Endothelial cell of umbilical vein (primary cell): ENCODE measurements around the gene SPNS1. TPM values are rescaled to one million over a fixed set of nuclear protein-coding genes. Genes with fewer than 3 reads are reported as not detected.

ENCODE experiments used
- BruUV-seq: library from RNA; stranded (reverse); fragments of 400-500 nt; replicated peaks from 2 replicates; lab custom pipeline; 2021; lab: Mats Ljungman, UMichigan
- CTCF ChIA-PET: fragments of 300-600, 350-600 bp; sonication (Branson Sonifier 250); formaldehyde crosslinking; loops from one replicate; lab custom pipeline; 2021; ENCODE audit warnings: antibody characterized with exemption, inconsistent platforms; lab: Charles Lee
- POLR2A ChIA-PET: fragments of 300-600, 350-600 bp; sonication (Branson Sonifier 250); formaldehyde crosslinking; loops from one replicate; lab custom pipeline; 2021; ENCODE audit warnings: antibody characterized with exemption, inconsistent platforms; lab: Charles Lee
- DNase-seq: peaks from one replicate; pipeline ENCODE4 v3.0.0-alpha.2; 2011; ENCODE audit warnings: low read depth, low spot score
- FAIRE-seq: peaks from 2 replicates; lab custom pipeline; 2011; peaks lifted over from hg19 to GRCh38; lab: Jason Lieb, UNC
- H2AFZ ChIP-seq: 2 replicates; pipeline ENCODE4 v1.6.0; 2012; ENCODE audit warnings: low read depth, low read length, control low read depth, inconsistent platforms
- H3K27ac ChIP-seq: 2 replicates; pipeline ENCODE4 v1.5.1; 2011; ENCODE audit warnings: low read depth, mild to moderate bottlenecking, control low read depth, low read length, moderate library complexity; ENCODE audit not compliant: insufficient read depth
- H3K27me3 ChIP-seq, 2 experiments: 2 replicates each; pipeline versions ENCODE4 v1.6.0 to v1.6.1; 2011; ENCODE audit warnings: low read length in 2 of 2, mixed read lengths in 1 of 2; ENCODE audit not compliant: control insufficient read depth in 2 of 2, insufficient read depth in 2 of 2
- H3K36me3 ChIP-seq, 2 experiments: 2 replicates in 1 of 2; 3 replicates in 1 of 2; pipeline ENCODE4 v1.5.1; 2011; ENCODE audit warnings: low read length in 2 of 2, mild to moderate bottlenecking in 1 of 2, moderate library complexity in 1 of 2; ENCODE audit not compliant: control insufficient read depth in 2 of 2, insufficient read depth in 2 of 2; ENCODE audit errors: extremely low read depth in 1 of 2
- H3K4me1 ChIP-seq: 3 replicates; pipeline ENCODE4 v1.5.1; 2011; ENCODE audit warnings: mild to moderate bottlenecking, low read length; ENCODE audit not compliant: control insufficient read depth, insufficient read depth; ENCODE audit errors: extremely low read depth
- H3K4me2 ChIP-seq: 2 replicates; pipeline ENCODE4 v1.6.1; 2011; ENCODE audit warnings: low read length, control low read depth, mixed read lengths; ENCODE audit not compliant: insufficient read depth
- H3K4me3 ChIP-seq, 3 experiments: fragments of 200-600 bp in 1 of 3; sonication (generic), shearing (Covaris generic) in 1 of 3; replicated peaks in 1 of 3; 2 replicates each; pipeline ENCODE4 v1.5.1; 2011 to 2016; ENCODE audit warnings: control low read depth in 3 of 3, low read length in 3 of 3, mild to moderate bottlenecking in 2 of 3, inconsistent platforms in 1 of 3, low read depth in 1 of 3, moderate library complexity in 1 of 3; ENCODE audit not compliant: insufficient read depth in 1 of 3
- H3K79me2 ChIP-seq: 2 replicates; pipeline ENCODE4 v1.6.0; 2012; ENCODE audit warnings: low read length, inconsistent platforms; ENCODE audit not compliant: control insufficient read depth, insufficient read depth
- H3K9ac ChIP-seq: replicated peaks from 2 replicates; pipeline ENCODE3; 2011; ENCODE audit warnings: low read length, control low read depth; ENCODE audit not compliant: insufficient read depth; ENCODE audit errors: extremely low read depth
- H3K9me1 ChIP-seq: replicated peaks from 3 replicates; pipeline ENCODE4 v1.6.0; 2011; ENCODE audit warnings: mild to moderate bottlenecking, low read length; ENCODE audit not compliant: control insufficient read depth, insufficient read depth; ENCODE audit errors: extremely low read depth
- H3K9me3 ChIP-seq: replicated peaks from 2 replicates; pipeline ENCODE4 v1.5.1; 2012; ENCODE audit warnings: low read length, inconsistent platforms; ENCODE audit not compliant: control insufficient read depth, insufficient read depth
- H4K20me1 ChIP-seq: replicated peaks from 2 replicates; pipeline ENCODE3; 2011; ENCODE audit warnings: mild to moderate bottlenecking, low read length; ENCODE audit not compliant: control insufficient read depth, insufficient read depth; ENCODE audit errors: extremely low read depth
- CTCF ChIP-seq, 2 donors: IDR thresholded peaks; 1 replicate in 1 of 2; 2 replicates in 1 of 2; pipeline ENCODE4 v1.5.1; 2011; ENCODE audit warnings: low read length in 2 of 2, mild to moderate bottlenecking in 2 of 2, moderate library complexity in 2 of 2, control low read depth in 1 of 2, inconsistent platforms in 1 of 2, low read depth in 1 of 2; ENCODE audit not compliant: insufficient read depth in 1 of 2; ENCODE audit errors: extremely low read depth in 1 of 2
- EZH2 ChIP-seq: IDR thresholded peaks from 2 replicates; pipeline ENCODE4 v1.6.1; 2012; ENCODE audit warnings: borderline replicate concordance, low read depth, mild to moderate bottlenecking, moderate library complexity, low read length, inconsistent platforms; ENCODE audit not compliant: severe bottlenecking
- FOS ChIP-seq: IDR thresholded peaks from 2 replicates; pipeline ENCODE4 v1.6.1; 2011; ENCODE audit warnings: mild to moderate bottlenecking, low read length, moderate library complexity, borderline replicate concordance; ENCODE audit not compliant: insufficient read depth
- GATA2 ChIP-seq: IDR thresholded peaks from 2 replicates; pipeline ENCODE4 v1.7.0; 2011; ENCODE audit warnings: low read depth, mild to moderate bottlenecking, moderate library complexity, mixed read lengths, low read length; ENCODE audit not compliant: insufficient read length, insufficient read depth
- JUN ChIP-seq: IDR thresholded peaks from 2 replicates; pipeline ENCODE4 v1.6.1; 2011; ENCODE audit warnings: borderline replicate concordance, low read depth; ENCODE audit not compliant: insufficient read length, insufficient read depth
- MYC ChIP-seq: IDR thresholded peaks from one replicate; pipeline ENCODE4 v1.6.1; 2011; ENCODE audit warnings: mild to moderate bottlenecking, low read depth, low read length
- POLR2A ChIP-seq: IDR thresholded peaks from 2 replicates; pipeline ENCODE4 v1.6.1; 2012; ENCODE audit warnings: low read depth, mild to moderate bottlenecking, control low read depth, low read length
- POLR2AphosphoS5 ChIP-seq: IDR thresholded peaks from 2 replicates; pipeline ENCODE4 v1.6.1; 2012; ENCODE audit warnings: low read depth, mild to moderate bottlenecking, control low read depth, low read length, moderate library complexity; ENCODE audit not compliant: insufficient read depth
- dilution Hi-C: fragments of 300-500 bp; cut with MboI; formaldehyde crosslinking; loops from one replicate; pipeline ENCODE4 v1.15.0; 2019; ENCODE audit warnings: low sequenced_read_pairs; ENCODE audit not compliant: extremely low pct_ligation_motif_present
- intact Hi-C: fragments of 100-400 bp; cut with micrococcal nuclease; formaldehyde crosslinking; loops from one replicate; pipeline ENCODE4 v1.10.0; 2022
- polyA plus RNA-seq, 4 experiments: library from polyadenylated mRNA; depleted of rRNA in 3 of 4; stranded (reverse) in 3 of 4; unstranded in 1 of 4; fragments of >200 nt; gene quantifications; 2 replicates each; pipeline versions ENCODE4 v1.2.1 to v1.2.3, GENCODE V29; 2011 to 2012; ENCODE audit warnings: missing spikeins in 1 of 4
- total RNA-seq: library from RNA; stranded (reverse); gene quantifications from 2 replicates; pipeline ENCODE4 v1.2.3, GENCODE V29; 2021
- TF ChIP-seq, protein P1 (sequence below): IDR thresholded peaks from 2 replicates; pipeline ENCODE4 v1.6.1; 2011; ENCODE audit not compliant: insufficient read depth, insufficient read length

Gene SPNS1
- total and polyA plus RNA-seq, 2 donors (not counting 3 experiments of a cell fraction or from before 2014, with no cell fraction given), result 65.2 to 133 TPM

DNA sequence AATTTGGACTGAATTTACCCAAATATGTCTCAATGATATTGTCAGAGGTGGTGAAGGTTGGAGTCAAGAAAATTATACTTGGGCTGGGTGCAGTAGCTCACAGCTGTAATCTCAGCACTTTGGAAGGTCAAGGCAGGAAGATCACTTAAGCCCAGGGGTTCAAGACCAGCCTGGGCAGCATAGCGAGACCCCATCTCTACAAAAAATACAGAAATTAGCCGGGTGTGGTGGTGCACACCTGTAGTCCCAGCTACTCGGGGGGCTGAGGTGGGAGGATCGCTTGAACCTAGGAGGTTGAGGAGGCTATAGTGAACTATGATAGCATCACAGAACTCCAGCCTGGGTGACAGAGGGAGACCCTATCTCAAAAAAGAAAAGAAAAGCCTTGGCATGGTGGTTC lies 51.2 kb downstream of the SPNS1 start:
- H2AFZ ChIP-seq, result no peak overlapping the region
- ChIA-PET POLR2A (no interaction called here), CTCF (no interaction called here)
- BruUV-seq, result no TSS peak
- intact Hi-C loops (no loop called here), dilution Hi-C loops (no loop called here)
- H3K9me3 ChIP-seq, result no peaks in the 10 kb centered on the region
- no peak overlapping the region for H3K4me3 ChIP-seq
- no peaks in the 10 kb centered on the region for H3K27me3 ChIP-seq
- no peaks in the 10 kb centered on the region for H3K79me2 ChIP-seq
- no peak overlapping the region for H3K9ac ChIP-seq
- H3K4me1 ChIP-seq, result no peaks in the 10 kb centered on the region
- no peak overlapping the region for H3K27ac ChIP-seq
- H3K36me3 ChIP-seq, result no peaks in the 10 kb centered on the region
- no peaks in the 10 kb centered on the region for H4K20me1 ChIP-seq
- no peak overlapping the region for H3K4me2 ChIP-seq
- DNase-seq, result no peak
- FAIRE-seq, result no peak
- H3K9me1 ChIP-seq, result no peaks in the 10 kb centered on the region
- TF ChIP-seq GATA2 (no peak), MYC (no peak), POLR2AphosphoS5 (no peak), POLR2A (no peak), JUN (no peak)
- TF ChIP-seq, protein P1, sequence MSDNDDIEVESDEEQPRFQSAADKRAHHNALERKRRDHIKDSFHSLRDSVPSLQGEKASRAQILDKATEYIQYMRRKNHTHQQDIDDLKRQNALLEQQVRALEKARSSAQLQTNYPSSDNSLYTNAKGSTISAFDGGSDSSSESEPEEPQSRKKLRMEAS, result no peak

DNA sequence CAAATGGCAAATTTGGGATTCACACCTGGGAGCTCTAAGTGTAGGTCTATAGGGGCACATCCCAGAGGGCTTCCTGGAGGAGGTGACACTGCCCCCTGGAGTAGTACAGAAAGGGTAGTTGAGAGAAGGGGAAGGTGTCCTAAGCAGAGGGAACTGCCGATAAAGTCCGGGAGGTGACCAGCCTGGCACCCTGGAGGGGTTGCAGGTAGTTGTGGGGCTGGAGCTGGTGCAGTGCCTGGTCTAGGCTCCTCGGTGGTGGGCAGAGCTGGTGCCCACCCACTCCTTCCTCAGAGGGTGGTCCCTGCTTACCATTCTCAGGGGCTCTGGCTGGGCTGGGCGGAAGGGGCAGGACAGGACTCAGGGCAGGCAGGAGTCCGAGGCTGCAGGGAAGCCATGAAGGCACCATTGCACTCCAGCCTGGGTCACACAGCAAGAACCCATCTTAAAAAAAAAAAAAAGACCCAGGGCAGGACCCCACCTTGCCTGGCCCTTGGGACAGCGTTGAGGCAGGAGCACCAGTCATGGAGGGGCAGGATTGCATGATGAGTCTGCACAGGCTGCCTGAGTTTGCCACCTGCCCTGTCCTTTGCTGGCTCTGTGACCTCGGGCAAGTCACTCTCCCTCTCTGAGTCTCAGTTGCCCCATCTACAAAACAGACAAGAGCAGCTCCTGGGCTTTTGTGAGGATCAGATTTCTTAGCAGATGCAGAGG lies 54.0 kb downstream of the SPNS1 start:
- H3K9ac ChIP-seq, result no peak overlapping the region
- ChIA-PET POLR2A (no interaction called here), CTCF (interaction anchor here (2.3 kb wide), 1 partner anchor 55 kb away, joined by 7 read pairs; the partner anchor contains the start of gene SPNS1)
- TF ChIP-seq EZH2 (no peak), POLR2AphosphoS5 (no peak), POLR2A (no peak), CTCF (IDR thresholded peaks at IDR 0.05; ENCODE audit: extremely low read depth in 1 of 2, insufficient read depth in 1 of 2, low read depth in 1 of 2, low read length in 2 of 2) (no peak), GATA2 (no peak), FOS (no peak), JUN (no peak), MYC (no peak)
- TF ChIP-seq, protein P1, result no peak
- no peaks in the 10 kb centered on the region for H3K79me2 ChIP-seq
- FAIRE-seq, result no peak
- no peaks in the 10 kb centered on the region for H3K27me3 ChIP-seq
- no peaks in the 10 kb centered on the region for H4K20me1 ChIP-seq
- no peak overlapping the region for H3K27ac ChIP-seq
- BruUV-seq, result no TSS peak
- no peaks in the 10 kb centered on the region for H3K9me3 ChIP-seq
- H3K9me1 ChIP-seq, result no peaks in the 10 kb centered on the region
- dilution Hi-C loops (no loop called here), intact Hi-C loops (no loop called here)
- H2AFZ ChIP-seq, result no peak overlapping the region
- no peak for DNase-seq
- H3K4me1 ChIP-seq, result no peaks in the 10 kb centered on the region
- H3K4me2 ChIP-seq, result no peak overlapping the region
- H3K36me3 ChIP-seq, result no peaks in the 10 kb centered on the region
- no peak overlapping the region for H3K4me3 ChIP-seq
